Liver (tissue), 3 donors: ENCODE measurements around the gene TAF5L.

Source experiments
- HNF4G ChIP-seq: IDR thresholded peaks from 2 replicates; pipeline ENCODE4 v1.6.1; 2016; ENCODE audit warnings: antibody characterized with exemption
- TF ChIP-seq, protein P1 (sequence below): IDR thresholded peaks from 2 replicates; pipeline ENCODE4 v1.6.1; 2016; ENCODE audit warnings: antibody characterized with exemption, mild to moderate bottlenecking
- TF ChIP-seq, protein P2 (sequence below): fragments of 150-350 bp; IDR thresholded peaks from 2 replicates; pipeline ENCODE4 v1.5.1; 2017; ENCODE audit warnings: improper control_type of control experiment, low read depth, low read length; ENCODE audit not compliant: missing input control
- donor health status: healthy.
- donor health status: healthy.

DNA sequence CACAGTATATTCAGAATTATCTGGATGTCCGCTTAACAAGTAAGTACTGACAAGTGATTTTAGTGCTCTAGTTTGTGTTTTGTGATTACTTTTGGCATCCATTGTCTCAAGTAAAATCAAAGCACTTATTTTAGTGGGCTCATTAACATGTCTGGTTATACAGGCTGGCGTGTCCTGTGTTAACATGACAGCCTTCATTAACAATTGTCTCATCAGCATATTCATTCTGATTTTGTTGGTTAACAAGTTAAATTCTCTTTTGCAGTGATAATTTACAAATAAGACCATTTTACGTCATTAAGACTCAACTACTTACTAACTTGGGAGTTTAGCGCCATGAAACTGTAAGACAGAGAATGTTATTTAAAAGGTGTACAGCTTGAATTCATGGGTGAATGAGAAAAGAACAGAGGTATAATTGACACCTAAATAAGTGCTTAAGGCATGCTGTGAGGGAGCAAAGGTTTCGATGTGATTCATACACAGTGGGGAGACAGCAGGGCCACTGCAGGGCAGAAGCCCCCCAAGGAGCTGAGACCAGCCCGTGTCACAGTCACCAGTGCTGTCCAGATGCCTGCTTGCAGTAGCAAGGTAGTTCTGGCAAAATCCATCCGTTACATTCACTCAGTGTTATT lies 22.4 kb downstream of the TAF5L start:
- TF ChIP-seq, protein P1, sequence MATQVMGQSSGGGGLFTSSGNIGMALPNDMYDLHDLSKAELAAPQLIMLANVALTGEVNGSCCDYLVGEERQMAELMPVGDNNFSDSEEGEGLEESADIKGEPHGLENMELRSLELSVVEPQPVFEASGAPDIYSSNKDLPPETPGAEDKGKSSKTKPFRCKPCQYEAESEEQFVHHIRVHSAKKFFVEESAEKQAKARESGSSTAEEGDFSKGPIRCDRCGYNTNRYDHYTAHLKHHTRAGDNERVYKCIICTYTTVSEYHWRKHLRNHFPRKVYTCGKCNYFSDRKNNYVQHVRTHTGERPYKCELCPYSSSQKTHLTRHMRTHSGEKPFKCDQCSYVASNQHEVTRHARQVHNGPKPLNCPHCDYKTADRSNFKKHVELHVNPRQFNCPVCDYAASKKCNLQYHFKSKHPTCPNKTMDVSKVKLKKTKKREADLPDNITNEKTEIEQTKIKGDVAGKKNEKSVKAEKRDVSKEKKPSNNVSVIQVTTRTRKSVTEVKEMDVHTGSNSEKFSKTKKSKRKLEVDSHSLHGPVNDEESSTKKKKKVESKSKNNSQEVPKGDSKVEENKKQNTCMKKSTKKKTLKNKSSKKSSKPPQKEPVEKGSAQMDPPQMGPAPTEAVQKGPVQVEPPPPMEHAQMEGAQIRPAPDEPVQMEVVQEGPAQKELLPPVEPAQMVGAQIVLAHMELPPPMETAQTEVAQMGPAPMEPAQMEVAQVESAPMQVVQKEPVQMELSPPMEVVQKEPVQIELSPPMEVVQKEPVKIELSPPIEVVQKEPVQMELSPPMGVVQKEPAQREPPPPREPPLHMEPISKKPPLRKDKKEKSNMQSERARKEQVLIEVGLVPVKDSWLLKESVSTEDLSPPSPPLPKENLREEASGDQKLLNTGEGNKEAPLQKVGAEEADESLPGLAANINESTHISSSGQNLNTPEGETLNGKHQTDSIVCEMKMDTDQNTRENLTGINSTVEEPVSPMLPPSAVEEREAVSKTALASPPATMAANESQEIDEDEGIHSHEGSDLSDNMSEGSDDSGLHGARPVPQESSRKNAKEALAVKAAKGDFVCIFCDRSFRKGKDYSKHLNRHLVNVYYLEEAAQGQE: no peak
- TF ChIP-seq, protein P2, sequence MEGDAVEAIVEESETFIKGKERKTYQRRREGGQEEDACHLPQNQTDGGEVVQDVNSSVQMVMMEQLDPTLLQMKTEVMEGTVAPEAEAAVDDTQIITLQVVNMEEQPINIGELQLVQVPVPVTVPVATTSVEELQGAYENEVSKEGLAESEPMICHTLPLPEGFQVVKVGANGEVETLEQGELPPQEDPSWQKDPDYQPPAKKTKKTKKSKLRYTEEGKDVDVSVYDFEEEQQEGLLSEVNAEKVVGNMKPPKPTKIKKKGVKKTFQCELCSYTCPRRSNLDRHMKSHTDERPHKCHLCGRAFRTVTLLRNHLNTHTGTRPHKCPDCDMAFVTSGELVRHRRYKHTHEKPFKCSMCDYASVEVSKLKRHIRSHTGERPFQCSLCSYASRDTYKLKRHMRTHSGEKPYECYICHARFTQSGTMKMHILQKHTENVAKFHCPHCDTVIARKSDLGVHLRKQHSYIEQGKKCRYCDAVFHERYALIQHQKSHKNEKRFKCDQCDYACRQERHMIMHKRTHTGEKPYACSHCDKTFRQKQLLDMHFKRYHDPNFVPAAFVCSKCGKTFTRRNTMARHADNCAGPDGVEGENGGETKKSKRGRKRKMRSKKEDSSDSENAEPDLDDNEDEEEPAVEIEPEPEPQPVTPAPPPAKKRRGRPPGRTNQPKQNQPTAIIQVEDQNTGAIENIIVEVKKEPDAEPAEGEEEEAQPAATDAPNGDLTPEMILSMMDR: no peak
- no peak for TF ChIP-seq HNF4G
